Heart left ventricle (tissue), 16 donors: ENCODE measurements around the gene RABL3. TPM values are rescaled to one million over a fixed set of nuclear protein-coding genes. Genes with fewer than 3 reads are reported as not detected.

Experiments
- ATAC-seq, 4 donors: fragments of 200-7000 bp; cut with Tn5 transposase; one replicate each; pipeline ENCODE4 v1.9.1; 2020 to 2022; ENCODE audit warnings: moderate library complexity in 4 of 4, mild to moderate bottlenecking in 3 of 4, moderate number of reproducible peaks in 1 of 4
- DNase-seq, 5 donors: peaks; one replicate each; pipeline ENCODE4 v3.0.0-alpha.2; 2020
- H3K27ac ChIP-seq, 12 donors: fragments of 200-600 bp; sonication (generic) in 4 of 12; one replicate each; pipeline versions ENCODE4 v1.5.0 to v1.8.0; 2016 to 2022; ENCODE audit warnings: mild to moderate bottlenecking in 2 of 12
- H3K27me3 ChIP-seq, 9 donors: fragments of 200-600 bp; sonication (generic) in 2 of 9; one replicate each; pipeline versions ENCODE4 v1.5.1 to v1.8.0; 2016 to 2022; ENCODE audit warnings: mild to moderate bottlenecking in 3 of 9
- H3K36me3 ChIP-seq, 9 donors: fragments of 200-600 bp; sonication (generic) in 2 of 9; one replicate each; pipeline versions ENCODE4 v1.5.0 to v1.8.0; 2018 to 2022; ENCODE audit warnings: mild to moderate bottlenecking in 2 of 9
- H3K4me1 ChIP-seq, 12 donors: fragments of 200-600 bp; sonication (generic) in 4 of 12; one replicate each; pipeline versions ENCODE4 v1.5.0 to v1.8.0; 2016 to 2022; ENCODE audit warnings: mild to moderate bottlenecking in 3 of 12
- H3K4me3 ChIP-seq, 12 donors: fragments of 200-600 bp; sonication (generic) in 4 of 12; one replicate each; pipeline versions ENCODE4 v1.5.0 to v1.8.0; 2017 to 2022; ENCODE audit warnings: mild to moderate bottlenecking in 9 of 12, moderate library complexity in 4 of 12
- H3K9me3 ChIP-seq, 12 donors: fragments of 200-600 bp; sonication (generic) in 4 of 12; one replicate each; pipeline versions ENCODE4 v1.5.0 to v1.8.0; 2016 to 2022; ENCODE audit warnings: mild to moderate bottlenecking in 1 of 12
- CTCF ChIP-seq, 12 donors: fragments of 200-600 bp; sonication (generic) in 4 of 12; IDR thresholded peaks; one replicate each; pipeline versions ENCODE4 v1.5.0 to v1.8.0; 2018 to 2022; ENCODE audit warnings: antibody characterized with exemption in 12 of 12, mild to moderate bottlenecking in 5 of 12
- POLR2A ChIP-seq, 2 donors: fragments of 450-650 bp; IDR thresholded peaks; one replicate each; pipeline ENCODE4 v1.6.1; 2017; ENCODE audit warnings: antibody characterized with exemption in 2 of 2, mild to moderate bottlenecking in 2 of 2, moderate library complexity in 2 of 2
- WGBS, 4 donors: extraction: QIAGEN DNeasy Blood & Tissue Kit in 2 of 4; methylation state at CpG; one replicate each; pipeline versions ENCODE4 v1.1.5 to v1.1.7; 2013 to 2018; 5-methylcytosine and 5-hydroxymethylcytosine counted together
- intact Hi-C, 10 donors: fragments of 100-400 bp; cut with DNase I; formaldehyde crosslinking; loops; one replicate each; pipeline versions ENCODE4 v1.11.1 to v1.14.2; 2022
- polyA plus RNA-seq, 2 donors: library from polyadenylated mRNA; stranded (reverse); fragments of 200-250 nt; gene quantifications; one replicate each; pipeline ENCODE4 v1.2.3, GENCODE V29; 2013
- total RNA-seq, 9 donors: library from RNA; depleted of rRNA in 2 of 9; stranded (reverse); fragments of >200 nt in 2 of 9; fragmentation: NEBNext Ultra II Directional in 3 of 9; extraction: Animal tissue kit (Norgen Biotek cat#: 25700) in 3 of 9; gene quantifications; one replicate each; pipeline versions ENCODE4 v1.1.0 to v1.2.4, GENCODE V29; 2016 to 2023
- donor health status: ischemic (EF 13 %, LVEDD 7.1; RV severe dilation, severe dysfunction).
- donor health status: healthy with polysubstance abuse.
- donor health status: DM: no; HTN: yes; CAD: no.
- donor health status: DM: no; HTN: no; CAD: no.
- donor health status: ischemic (EF 25% LVEDD 6.9; RV normal size, moderate dysfunction).
- donor health status: ischemic (EF 25% LVEDD 5.7; RV mildly dilated, moderate dysfunction).
- donor health status: healthy.
- donor health status: DM: yes; HTN: yes; CAD: no.
- donor health status: ischemic (EF 35%, LVEDD 5.7; RV mildly dilated, moderate dysfunction).
- donor health status: nonischemic (EF 11% LVEDD 7.7; RV severe dilation, severe dysfunction).
- donor health status: DM: yes; HTN: yes; CAD: no.
- donor health status: PGD.
- donor health status: ischemic (EF 29% LVEDD 5.4; RV normal size, mild dysfunction).
- donor health status: nonischemic (EF 23%, LVEDD 6.1; RV moderate dilation, normal function).

Gene RABL3
- total and polyA plus RNA-seq, 11 donors, result 3.1 to 28.3 (median 17.5) TPM

DNA sequence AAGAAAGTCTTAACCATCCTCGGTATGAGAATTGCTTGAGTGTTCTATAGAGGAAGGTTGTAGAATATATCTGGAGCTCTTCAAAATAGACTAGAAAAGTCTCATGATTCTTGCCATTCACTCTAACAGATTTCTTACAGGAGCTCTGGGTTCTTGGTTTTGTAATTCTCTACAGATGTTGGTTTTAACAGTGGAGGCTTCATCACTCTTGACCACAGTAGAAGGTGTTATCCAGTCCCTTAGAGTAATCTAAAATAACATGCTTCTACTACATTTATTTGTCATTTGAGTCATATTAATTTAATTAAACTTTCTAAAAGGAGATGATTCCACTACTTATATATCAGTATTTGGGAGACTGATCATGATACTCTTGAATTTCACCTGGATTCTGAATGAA lies 9.9 kb upstream of the RABL3 start:
- intact Hi-C loops, result no loop called here
- no peak overlapping the region for H3K4me3 ChIP-seq
- ATAC-seq, result no peak
- peaks cover 0 to 3% (median 0%) of the 10 kb centered on the region in 12 donors for H3K9me3 ChIP-seq
- DNase-seq, result no peak
- no peaks in the 10 kb centered on the region for H3K27me3 ChIP-seq
- H3K4me1 ChIP-seq, result peaks cover 0 to 8% (median 0%) of the 10 kb centered on the region in 12 donors
- TF ChIP-seq POLR2A (IDR thresholded peaks at IDR 0.05), result no peak
- TF ChIP-seq CTCF (IDR thresholded peaks at IDR 0.05), result no peak
- H3K27ac ChIP-seq, result no peak overlapping the region
- WGBS, 4 donors, result 89 to 97% (median 97%) methylated on average over 1 of the region's 1 CpG
- peaks cover 0 to 36% (median 23%) of the 10 kb centered on the region in 9 donors for H3K36me3 ChIP-seq

GRCh38 chr3:120749843-120750242 lies 7.5 kb upstream of the RABL3 start:
- 97 to 98% (median 97%) methylated on average over 1 of the region's 1 CpG for WGBS, 4 donors
- no peak overlapping the region for H3K4me3 ChIP-seq
- intact Hi-C loops, result loop anchor here in 5 of 10 donors (10.0 kb wide), 1 partner anchor 155 kb away; the partner anchor contains the start of gene NDUFB4 (in 5 of the 5)
- H3K36me3 ChIP-seq, result peaks cover 0 to 31% (median 23%) of the 10 kb centered on the region in 9 donors
- TF ChIP-seq POLR2A (IDR thresholded peaks at IDR 0.05) (no peak), CTCF (IDR thresholded peaks at IDR 0.05) (no peak)
- H3K9me3 ChIP-seq, result peaks cover 0 to 3% (median 0%) of the 10 kb centered on the region in 12 donors
- H3K4me1 ChIP-seq, result peaks cover 0 to 10% (median 0%) of the 10 kb centered on the region in 12 donors
- no peak overlapping the region for H3K27ac ChIP-seq
- ATAC-seq (no peak), DNase-seq (no peak)
- H3K27me3 ChIP-seq, result no peaks in the 10 kb centered on the region

- no peak overlapping the region for H3K4me3 ChIP-seq
- WGBS, 4 donors, result 70 to 79% (median 71%) methylated on average over 3 of the region's 3 CpGs
- peaks cover 0 to 29% (median 17%) of the 10 kb centered on the region in 12 donors for H3K4me1 ChIP-seq
- no peak for TF ChIP-seq POLR2A (IDR thresholded peaks at IDR 0.05)
- TF ChIP-seq CTCF (IDR thresholded peaks at IDR 0.05), result no peak
- H3K27me3 ChIP-seq, result no peaks in the 10 kb centered on the region
- no peak overlapping the region for H3K27ac ChIP-seq
- no peak for ATAC-seq
- no peak for DNase-seq
- intact Hi-C loops, result loop anchor here in 6 of 10 donors (2.0 to 10.0 kb wide), 2 partner anchors 151 kb away; partner anchors contain the start of gene NDUFB4 (in 5 of the 6)
- H3K9me3 ChIP-seq, result peaks cover 0 to 3% (median 0%) of the 10 kb centered on the region in 12 donors
- H3K36me3 ChIP-seq, result peaks cover 0 to 3% (median under 1%) of the 10 kb centered on the region in 9 donors
These were observed 3.1 kb upstream of the RABL3 start for GRCh38 chr3:120745466-120745865.

DNA sequence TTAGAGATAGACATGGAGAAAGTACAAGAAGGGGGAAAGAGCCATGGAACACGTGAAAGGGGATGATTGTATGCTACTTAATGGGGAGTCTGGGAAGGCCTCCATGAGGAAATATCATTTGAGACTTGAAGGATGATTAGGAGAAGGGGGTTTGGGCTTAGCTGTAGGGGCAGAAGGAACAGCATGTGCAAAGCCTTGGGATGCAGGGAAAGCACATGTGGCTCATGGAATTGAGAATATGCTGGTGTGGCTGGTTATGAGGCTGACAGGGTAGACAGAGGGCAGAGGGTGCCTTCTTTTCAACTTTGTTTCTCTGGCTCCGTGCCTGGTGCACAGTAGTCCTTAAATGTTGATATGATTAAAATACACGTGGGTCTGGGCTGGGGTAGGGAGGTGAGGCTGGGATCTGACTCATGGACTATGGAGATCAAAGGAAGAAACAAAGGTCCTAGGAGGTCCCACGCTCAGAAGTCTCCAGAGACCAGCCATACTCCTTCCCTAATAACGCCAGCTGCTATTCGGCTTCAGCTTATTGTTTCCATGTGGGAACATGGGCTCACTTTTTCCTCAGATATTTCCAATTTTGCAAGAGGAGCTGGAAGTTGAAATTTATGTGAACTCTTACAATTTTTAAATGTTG lies 1.4 kb upstream of the RABL3 start:
- intact Hi-C loops, result loop anchor here in 8 of 10 donors (2.0 to 10.0 kb wide), 5 partner anchors 147 to 326 kb away; partner anchors contain the start of gene NDUFB4 (in 6 of the 8)

More for the DNA sequence above, 1.4 kb upstream of the RABL3 start:
- no peak for DNase-seq
- H3K4me3 ChIP-seq, result peak overlapping the region in 10 of 12 donors; percentile 59 to 94 (median 85)
- H3K27me3 ChIP-seq, result no peaks in the 10 kb centered on the region
- H3K36me3 ChIP-seq, result no peaks in the 10 kb centered on the region
- peaks cover 0 to 3% (median 0%) of the 10 kb centered on the region in 12 donors for H3K9me3 ChIP-seq
- 44 to 52% (median 47%) methylated on average over 6 of the region's 6 CpGs for WGBS, 4 donors
- ATAC-seq, result no peak
- H3K27ac ChIP-seq, result peak overlapping the region in 3 of 12 donors; percentile 88 to 95 (median 89)
- peaks cover 0 to 29% (median 17%) of the 10 kb centered on the region in 12 donors for H3K4me1 ChIP-seq
- TF ChIP-seq CTCF (IDR thresholded peaks at IDR 0.05) (no peak), POLR2A (IDR thresholded peaks at IDR 0.05) (no peak)
